ENCODE results near the gene MTUS2.

The MTUS2 gene

DNA sequence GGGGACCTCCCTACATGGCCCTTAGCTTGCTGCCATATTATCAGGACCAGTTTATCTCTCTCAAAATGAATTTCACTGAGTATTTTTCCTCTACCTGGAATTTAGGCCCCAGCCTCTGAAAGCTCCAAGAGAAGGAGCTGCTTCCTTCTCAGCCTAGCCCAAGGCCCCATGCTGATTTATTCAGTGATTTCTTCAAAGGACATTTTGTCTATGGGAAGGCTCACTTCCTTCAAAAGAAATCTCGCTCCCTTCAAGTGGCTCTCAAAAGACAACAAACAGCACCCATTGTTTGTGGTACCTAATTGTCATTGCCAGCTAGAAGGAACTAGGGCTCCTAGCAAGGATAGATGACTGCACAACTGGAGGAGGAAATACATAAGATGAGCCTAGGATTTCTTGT lies 602.9 kb downstream of the MTUS2 start:
- no peak for DNase-seq

DNA sequence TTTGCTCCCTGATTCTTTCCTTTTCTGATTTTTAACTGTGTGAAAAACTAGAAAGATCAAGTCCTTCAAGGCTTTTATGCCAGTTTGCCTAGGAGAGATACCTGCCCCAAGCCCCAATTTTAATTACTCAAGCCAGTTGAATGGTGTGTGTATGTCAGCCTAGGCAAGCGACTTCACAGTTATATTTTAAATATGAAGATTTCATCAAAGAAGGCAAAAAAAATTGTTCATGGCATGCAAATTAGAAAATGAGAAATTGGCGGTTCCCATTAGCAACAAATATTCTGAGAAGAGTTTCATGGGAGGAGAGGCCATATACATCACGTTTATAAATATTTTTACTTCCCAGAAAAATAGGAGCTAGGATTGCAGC lies 607.8 kb downstream of the MTUS2 start:
- DNase-seq, result no peak

GRCh38 chr13:29428310-29429181 lies 608.4 kb downstream of the MTUS2 start:
- no peak for DNase-seq

- DNase-seq, result no peak
Measured at GRCh38 chr13:29429286-29429900, 609.3 kb downstream of the MTUS2 start.

GRCh38 chr13:29434217-29434945 lies 614.2 kb downstream of the MTUS2 start:
- DNase-seq, result no peak

DNA sequence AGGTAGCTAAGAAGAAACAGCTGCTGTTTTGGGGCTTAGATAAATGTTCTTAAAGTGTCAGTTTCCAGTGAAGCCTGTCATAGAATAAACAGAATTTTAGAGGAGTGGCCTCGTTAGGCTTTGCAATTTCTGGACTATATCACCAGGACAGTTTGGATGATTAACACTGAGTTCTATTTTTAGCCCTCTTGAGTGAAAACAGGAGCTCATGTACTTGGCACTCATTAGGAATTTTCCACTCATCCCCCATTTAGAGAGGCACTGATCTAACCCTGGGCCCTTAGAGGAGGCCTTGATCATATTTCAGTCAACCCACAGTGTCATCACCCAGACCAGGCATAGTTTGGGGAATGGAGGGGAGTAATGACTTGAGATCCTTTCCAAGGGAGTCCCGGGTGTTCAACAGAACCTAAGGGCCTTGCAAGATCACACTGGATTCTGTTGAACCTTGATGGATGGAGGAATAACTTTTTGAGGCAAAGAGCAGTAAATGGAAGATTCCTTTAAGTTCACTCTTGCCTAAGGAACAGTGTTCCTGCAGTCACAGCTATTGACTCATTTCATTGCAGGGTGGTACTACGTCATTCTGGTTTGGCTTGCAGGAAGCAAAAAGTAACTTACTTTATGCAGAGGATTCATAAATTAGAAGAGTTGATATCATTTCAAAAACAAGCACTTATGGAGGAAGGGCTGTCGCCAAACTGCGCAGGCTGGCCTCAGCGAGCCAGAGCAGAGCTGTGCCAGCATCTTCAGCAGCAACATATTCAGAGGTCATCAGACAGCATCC lies 615.2 kb downstream of the MTUS2 start:
- no peak for DNase-seq

DNA sequence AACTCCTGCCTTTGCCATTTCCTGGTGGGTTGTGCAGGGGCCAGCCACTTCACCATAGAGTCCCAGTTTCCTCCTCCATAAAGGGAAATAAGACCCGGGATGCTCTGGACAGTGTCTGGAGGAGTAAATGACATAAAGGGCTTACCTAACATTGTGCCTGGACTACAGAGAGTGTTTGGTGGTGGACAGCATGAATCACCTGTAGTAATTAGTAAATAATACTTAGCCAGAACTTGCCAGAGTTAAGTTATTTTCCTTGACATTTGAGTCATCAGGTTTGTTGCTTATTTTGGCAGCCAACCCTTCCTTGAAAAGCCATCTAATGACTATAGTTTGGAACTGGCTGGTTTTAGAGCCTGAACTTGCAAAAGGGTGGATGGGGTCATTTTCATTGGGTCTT lies 616.2 kb downstream of the MTUS2 start:
- no peak for DNase-seq

- no peak for DNase-seq
Measured at GRCh38 chr13:29436721-29437280, 616.7 kb downstream of the MTUS2 start.

DNA sequence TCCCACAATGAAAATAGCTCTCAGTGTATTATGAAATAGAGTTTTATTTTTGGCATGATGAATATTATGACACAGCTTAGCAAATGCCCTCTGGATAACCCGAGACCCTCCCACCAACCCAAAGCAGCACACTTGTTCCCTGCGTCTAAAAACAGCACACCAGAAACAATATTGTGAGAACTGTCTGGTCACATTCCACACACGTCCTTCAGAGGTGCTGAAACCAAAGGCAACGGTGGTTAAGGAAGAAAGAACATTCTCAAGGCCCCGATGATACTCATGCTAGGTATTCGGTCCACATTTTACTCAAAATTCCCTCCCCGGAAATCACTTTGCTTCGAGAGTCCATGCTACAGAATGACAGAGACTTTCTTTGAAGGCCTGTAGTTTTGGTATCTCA lies 618.6 kb downstream of the MTUS2 start:
- DNase-seq, result no peak

DNA sequence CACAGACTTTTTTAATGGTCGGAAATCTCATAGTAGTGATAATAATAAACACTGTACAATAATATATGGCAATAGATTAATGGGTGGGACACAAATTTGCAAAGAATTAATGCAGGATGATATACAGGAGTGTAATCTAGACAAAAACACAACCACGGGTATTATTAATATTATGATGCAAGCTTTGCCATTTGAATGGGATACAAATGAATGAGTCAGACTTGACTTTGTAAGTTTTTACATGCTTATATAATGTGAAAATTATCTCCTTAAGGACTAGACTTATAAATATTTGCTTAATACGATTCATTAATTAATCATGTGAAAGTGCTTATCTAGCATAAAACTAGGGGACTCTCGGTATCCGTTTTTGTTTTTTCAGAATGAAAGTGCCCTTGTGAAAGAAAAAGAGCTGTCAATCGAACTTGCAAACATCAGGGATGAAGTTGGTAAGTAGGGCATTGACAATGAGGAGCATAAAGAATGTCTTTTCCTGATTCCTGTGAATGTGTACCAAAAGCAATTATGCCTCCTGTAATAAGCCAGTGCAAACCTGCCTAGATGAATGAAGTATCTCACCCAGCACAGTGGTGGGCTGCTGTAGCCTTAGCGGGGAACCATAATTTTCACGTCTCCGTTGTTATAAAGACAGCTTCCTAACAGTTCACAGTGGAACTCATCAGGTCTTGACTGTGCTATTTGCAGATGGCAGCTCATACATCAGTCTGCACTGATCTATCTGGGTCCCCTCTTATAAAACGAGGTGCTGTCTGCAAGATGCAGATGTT lies 619.7 kb downstream of the MTUS2 start:
- DNase-seq, result no peak

- DNase-seq, result no peak
Measured at GRCh38 chr13:29441306-29441705, 621.2 kb downstream of the MTUS2 start.

DNA sequence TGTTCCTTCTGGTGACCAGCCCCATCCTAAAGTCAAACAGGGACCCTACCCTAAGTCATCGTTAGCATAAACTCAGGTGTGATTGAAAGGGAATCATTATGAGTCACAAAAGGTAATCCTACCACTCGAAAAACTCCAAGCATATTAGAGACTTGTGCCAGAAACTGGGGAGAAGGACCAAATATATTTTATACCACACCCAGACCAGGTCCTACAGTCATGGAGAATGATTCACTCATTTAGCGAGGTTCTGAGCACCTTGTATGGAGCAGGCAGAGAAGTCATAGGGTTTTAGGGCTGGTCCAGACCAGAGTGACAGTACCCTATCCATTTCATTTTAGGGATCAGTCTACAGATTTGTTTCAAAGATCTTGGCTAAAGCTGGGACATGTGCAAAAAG lies 625.9 kb downstream of the MTUS2 start:
- no peak for DNase-seq

DNA sequence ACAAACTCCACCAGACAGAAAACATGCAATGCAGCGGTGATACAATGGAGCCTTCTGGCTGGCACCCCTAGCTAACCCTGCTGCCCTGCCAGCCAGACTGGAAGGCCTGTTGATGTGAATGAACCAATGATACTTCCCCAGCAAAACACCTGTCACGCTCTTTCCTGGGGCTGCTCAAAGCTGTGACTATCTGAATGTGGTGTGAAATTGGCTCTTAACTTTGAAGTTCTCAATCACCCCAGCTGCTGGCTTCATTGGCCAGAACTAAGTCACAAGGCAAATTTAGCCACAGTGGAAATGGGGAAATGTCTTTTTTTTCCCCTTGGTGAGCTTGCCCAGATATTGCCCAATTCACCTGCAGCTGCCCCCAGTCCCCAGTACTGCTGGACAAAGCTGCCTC lies 628.0 kb downstream of the MTUS2 start:
- DNase-seq, result no peak

DNA sequence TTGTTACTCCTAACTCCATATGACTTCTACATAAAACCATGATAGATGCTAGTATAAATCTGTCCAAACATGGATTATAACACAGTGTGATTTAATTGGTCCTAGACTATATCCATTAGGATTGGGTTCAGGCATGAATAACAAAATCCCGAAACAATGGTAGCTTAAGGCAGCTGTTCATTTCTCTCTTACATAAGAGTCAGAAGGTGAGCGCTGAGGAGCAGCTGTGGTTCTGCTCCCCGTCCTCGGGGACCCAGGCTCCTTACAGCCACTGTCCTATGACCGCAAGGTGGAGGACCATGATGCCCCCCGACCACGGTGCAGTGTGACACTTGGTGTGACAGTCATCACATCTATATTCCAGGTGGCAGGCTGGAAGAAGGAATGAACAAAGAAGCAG lies 629.6 kb downstream of the MTUS2 start:
- DNase-seq, result no peak

DNA sequence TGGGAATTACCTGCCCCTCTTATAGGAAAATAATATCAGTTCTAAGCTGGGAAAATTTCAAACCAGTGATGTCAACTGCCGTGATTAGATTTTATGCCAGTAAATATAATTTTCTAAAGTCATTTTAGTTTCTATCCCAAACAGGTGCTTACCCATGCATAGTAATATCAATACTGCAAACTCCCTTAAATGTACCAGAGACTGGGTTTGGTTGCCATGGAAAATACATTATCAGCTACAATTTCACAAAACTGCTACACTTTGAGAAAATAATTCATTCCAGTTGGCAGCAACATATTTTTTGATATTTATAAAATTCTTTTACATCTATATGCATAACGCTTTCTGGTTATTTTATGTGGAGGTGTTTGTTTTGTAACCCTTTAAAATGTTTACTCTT lies 631.8 kb downstream of the MTUS2 start:
- DNase-seq, result no peak

DNA sequence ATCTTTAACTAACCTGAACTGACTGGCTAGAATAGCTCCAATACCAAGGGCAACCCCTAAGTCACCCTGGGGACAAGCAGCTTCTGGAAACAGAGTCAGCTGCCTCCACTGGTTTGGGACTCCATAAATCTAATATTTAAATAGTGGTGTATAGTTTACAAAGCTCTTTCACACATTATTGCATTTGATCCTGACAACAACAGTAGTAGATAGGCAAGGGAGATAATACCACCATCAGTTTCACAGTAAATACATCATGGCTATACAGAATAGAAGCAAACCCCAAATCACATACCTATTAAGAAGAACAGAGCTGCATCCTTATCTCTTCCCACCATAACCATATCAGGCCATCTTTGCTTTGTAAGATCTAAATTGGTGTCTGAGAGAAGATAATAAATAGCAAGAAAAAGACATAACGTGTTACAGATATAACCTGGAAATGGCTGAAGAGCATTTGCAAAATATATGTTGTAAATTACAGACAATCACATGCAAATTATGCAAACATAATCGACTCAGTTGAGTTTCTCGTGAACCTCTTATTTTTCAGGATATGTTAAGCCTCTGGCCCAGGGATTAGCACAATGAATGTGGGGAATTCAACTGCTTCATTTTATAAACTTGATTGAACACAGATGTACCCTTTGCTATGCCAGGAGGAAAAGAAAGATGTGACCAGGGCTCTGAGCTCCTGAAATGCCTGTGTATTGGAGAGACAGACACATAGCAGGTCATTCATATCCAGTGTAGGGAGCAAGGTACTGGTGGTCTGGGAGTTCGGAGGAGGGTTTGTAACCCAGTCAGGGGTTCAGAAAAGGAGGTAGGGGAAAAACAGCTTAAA lies 632.9 kb downstream of the MTUS2 start:
- no peak for DNase-seq

- no peak for DNase-seq
Measured at GRCh38 chr13:29453617-29454011, 633.5 kb downstream of the MTUS2 start.

DNA sequence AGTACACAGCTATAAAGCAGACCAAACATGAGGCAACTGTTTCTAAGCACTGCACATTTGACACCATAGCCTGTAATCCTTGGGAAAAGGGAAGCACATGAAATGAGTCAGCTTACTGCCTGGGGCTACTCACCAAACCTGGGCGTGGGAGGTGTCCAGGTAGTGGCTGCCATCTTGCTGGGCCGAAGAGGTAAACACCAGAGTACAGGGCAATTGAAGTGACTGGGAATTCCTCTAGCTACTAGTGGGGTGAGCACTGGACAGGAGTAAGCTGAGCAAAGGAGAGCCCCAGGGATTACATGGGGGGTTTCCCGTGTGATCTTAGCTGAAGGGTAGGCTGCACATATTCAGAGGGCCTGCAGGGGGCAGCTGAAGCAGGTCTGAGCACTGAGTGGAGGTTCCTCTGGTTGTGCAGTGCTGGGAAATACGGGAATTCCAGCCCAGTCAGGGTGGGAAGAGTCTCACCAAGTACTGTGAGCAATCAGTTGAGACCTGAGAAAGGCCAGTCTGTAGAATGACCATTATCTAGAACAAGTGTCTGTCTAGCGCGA lies 634.9 kb downstream of the MTUS2 start:
- peak; percentile 5 to 11 for DNase-seq

- DNase-seq, result no peak
Measured at GRCh38 chr13:29456419-29456818, 636.3 kb downstream of the MTUS2 start.

- DNase-seq, result no peak
Measured at GRCh38 chr13:29457299-29457698, 637.2 kb downstream of the MTUS2 start.

DNA sequence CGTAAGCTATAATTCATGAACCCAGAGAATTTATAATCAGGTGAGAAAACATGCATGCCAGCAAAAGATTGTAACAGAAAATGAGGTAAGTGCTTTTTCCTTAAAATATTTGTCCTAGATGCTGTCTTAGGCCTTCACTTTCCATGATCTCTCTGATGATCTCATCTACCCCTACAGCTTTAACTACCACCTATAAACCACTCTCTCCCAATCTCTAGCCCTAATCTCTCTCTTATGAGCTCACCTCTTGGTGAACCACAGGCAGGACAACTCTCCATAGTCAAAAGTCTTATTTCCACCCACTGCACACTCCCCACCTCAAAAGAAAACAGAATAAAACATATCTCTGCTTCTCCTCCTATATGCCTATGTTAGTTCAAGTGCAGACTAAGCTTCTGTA lies 638.3 kb downstream of the MTUS2 start:
- DNase-seq, result no peak

All from Kasumi-1 (cell line).